GM13976 (cell line): ENCODE results near the gene ZDHHC3.

Experiments
- DNase-seq: peaks from one replicate; pipeline ENCODE4 v3.0.0; 2012; ENCODE audit warnings: low spot score
- in situ Hi-C: fragments of 300-500 bp; cut with MboI; formaldehyde crosslinking; loops from one replicate; pipeline ENCODE4 v1.12.0; 2022; ENCODE audit warnings: low sequenced_read_pairs, mixed read lengths, inconsistent platforms; ENCODE audit not compliant: unreplicated experiment
- TF ChIP-seq, protein P1 (sequence below): IDR thresholded peaks from 2 replicates; pipeline ENCODE4 v1.5.1; 2012; ENCODE audit warnings: borderline replicate concordance, mild to moderate bottlenecking; ENCODE audit not compliant: insufficient read depth; ENCODE audit errors: extremely low read depth, missing control alignments, control extremely low read depth

The ZDHHC3 gene

DNA sequence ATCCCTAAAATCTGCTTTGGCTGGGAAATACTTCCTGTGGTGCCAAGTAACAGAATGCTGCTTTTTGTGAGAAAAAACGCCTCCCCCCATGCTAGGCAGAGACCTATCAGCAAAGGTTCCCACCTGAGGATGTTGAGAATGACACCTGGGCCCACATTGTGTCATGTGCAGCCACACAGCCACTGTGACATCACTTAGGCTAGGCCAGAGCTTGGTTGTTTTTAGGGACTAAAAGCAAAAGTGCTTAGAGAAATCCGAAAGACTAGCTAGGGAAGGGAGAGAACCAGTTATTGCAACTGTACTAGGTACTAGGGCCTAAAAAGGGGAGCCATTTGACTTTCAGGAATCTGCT lies 6.2 kb downstream of the ZDHHC3 start:
- DNase-seq = no peak
- TF ChIP-seq, protein P1, sequence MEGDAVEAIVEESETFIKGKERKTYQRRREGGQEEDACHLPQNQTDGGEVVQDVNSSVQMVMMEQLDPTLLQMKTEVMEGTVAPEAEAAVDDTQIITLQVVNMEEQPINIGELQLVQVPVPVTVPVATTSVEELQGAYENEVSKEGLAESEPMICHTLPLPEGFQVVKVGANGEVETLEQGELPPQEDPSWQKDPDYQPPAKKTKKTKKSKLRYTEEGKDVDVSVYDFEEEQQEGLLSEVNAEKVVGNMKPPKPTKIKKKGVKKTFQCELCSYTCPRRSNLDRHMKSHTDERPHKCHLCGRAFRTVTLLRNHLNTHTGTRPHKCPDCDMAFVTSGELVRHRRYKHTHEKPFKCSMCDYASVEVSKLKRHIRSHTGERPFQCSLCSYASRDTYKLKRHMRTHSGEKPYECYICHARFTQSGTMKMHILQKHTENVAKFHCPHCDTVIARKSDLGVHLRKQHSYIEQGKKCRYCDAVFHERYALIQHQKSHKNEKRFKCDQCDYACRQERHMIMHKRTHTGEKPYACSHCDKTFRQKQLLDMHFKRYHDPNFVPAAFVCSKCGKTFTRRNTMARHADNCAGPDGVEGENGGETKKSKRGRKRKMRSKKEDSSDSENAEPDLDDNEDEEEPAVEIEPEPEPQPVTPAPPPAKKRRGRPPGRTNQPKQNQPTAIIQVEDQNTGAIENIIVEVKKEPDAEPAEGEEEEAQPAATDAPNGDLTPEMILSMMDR = no peak
- in situ Hi-C loops = no loop called here

DNA sequence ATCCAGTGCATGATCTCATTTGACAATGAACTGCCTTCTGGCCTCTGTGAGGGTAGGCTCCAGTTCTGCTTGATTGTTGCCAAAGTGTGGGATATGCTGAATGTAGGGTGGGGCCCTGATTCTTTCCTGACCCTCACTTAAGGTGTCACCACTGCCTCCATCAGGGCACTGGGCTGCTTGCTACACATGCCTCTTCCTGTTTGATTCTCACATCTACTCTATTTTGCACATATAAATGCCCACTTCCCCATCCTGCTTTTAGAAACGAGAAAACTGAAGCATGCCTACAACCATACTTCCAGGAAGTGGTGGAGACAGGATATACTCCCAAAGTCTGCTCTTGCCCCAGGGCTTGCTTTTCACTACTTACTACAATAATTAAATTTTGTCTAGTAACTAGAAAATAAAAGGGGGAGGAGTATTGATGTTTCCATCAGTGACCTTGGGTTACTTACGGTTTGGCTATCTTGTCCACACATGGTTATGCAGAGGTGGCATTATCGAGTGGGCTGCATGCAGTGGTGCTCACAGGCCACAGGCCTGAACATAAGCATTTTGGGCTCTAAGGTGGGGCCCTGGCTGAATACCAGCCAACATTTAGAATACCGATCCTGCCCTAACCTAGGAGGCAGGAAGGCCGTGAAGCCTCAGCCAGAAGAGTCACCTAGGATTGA lies 6.7 kb downstream of the ZDHHC3 start:
- DNase-seq = no peak
- TF ChIP-seq, protein P1 = no peak
- in situ Hi-C loops = no loop called here

DNA sequence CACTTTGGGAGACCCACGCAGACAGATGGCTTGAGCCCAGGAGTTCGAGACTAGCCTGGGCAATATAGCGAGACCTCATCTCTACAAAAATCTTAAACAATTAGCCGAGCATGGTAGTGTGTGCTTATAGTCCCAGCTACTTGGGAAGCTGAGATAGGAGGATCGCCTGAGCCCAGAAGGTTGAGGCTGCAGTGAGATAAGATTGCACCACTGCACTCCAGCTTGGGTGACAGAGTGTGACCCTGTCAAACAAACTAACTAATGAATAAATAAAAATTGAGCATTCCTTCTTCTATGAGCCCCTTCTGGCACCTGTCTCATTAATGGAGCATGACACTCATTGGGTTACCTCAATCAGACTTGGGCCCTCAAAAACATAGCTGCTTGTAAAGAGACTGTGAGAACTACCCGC lies 7.5 kb downstream of the ZDHHC3 start:
- in situ Hi-C loops = no loop called here
- no peak for DNase-seq
- TF ChIP-seq, protein P1 = no peak

DNA sequence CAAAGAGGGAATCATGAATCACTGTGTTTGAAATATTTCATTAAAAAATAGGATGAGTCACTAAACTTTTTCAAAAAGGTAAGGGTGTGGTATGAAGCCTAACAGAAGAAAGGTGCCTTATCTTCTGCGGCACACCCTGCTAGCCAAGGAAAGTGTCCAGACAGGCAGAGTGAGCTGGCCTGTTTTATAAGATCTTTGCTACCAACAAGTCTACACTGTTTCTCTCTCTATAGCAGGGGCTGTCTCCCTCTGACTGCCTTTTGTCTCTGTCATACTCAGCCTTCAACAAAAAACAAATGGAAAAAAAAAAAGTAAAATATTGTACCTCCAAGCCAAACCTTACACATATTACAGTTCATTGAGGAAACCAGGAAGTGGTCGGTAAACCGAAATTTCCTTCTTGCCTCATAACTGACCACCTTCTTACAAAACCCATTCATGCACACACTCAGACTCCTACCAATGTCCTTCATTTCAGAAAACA lies 9.1 kb downstream of the ZDHHC3 start:
- TF ChIP-seq, protein P1 = no peak
- no peak for DNase-seq
- in situ Hi-C loops = no loop called here

DNA sequence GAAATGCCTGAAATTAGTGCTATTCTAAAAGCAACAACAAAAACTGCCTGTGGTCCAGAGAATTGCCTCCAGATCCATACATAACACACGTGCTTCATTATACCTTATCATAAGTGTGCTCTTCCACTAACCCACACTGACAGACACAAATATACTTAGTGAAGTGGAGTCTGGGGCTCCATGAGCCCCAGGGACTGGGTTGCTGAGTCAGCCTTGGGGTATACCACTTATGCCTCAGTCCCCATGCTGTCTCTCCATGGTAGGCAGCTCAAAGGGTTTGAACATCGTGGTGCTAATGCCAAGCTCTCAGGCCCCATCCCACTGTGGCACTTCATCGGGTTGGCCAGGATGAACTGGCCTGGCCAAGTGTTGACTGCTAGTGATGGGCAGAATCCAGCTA lies 10.8 kb downstream of the ZDHHC3 start:
- in situ Hi-C loops = no loop called here
- DNase-seq = no peak

DNA sequence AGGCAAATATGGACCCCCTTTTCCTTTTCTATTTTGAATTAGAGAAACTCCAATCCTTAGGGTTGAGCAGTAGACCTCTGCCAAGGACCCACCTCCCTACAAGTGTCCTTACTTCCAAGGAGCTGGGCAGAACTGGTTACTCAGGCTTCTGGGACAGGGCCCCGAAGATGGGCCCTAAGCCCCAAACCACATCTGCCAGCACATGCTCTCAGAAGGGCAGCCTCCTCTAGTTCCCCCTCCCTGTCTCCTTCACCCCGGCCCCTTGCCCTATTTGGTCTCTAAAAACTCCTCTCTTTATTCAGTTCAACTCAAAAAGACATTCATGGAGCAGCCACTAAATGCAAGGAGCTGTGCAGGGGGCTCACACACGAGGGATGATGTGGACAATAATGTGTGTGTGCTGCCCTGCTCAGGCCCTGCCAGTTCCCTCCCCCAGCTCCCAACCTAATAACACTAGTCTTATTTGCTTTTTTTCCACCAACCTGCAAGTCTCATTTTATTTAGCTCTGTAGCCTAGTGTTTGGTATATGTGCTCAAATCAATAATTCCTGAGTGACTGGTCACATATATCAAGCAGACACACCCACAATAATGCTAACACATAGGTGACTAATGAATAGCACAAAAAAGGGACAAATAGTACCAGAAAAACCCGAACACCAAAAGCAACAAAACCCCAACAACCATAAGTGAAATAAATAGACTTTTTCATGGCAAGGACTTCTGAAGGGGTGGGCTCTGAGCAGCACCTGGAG lies 12.2 kb downstream of the ZDHHC3 start:
- in situ Hi-C loops = no loop called here
- TF ChIP-seq, protein P1 = no peak
- no peak for DNase-seq

More for the DNA sequence above, 10.8 kb downstream of the ZDHHC3 start:
- TF ChIP-seq, protein P1 = no peak
